Lung (tissue), 12 donors: ENCODE measurements around the gene DLST. TPM values are rescaled to one million over a fixed set of nuclear protein-coding genes. Genes with fewer than 3 reads are reported as not detected.

Source experiments
- ATAC-seq: fragments of 200-7000 bp; cut with Tn5 transposase; one replicate; pipeline ENCODE4 v1.9.1; 2020; ENCODE audit warnings: moderate number of reproducible peaks; ENCODE audit not compliant: insufficient read depth, low FRiP score
- DNase-seq, 3 donors: peaks; one replicate each; pipeline ENCODE4 v3.0.0-alpha.2; 2013 to 2017
- H3K27ac ChIP-seq, 2 donors: one replicate each; pipeline ENCODE4 v1.5.1; 2013; ENCODE audit warnings: mild to moderate bottlenecking in 2 of 2, moderate library complexity in 2 of 2, control low read depth in 1 of 2, inconsistent platforms in 1 of 2, low read depth in 1 of 2, low read length in 1 of 2
- H3K27me3 ChIP-seq, 3 donors: one replicate each; pipeline ENCODE4 v1.5.1; 2013; ENCODE audit warnings: low read length in 2 of 3; ENCODE audit not compliant: control insufficient read depth in 3 of 3, insufficient read depth in 3 of 3
- H3K36me3 ChIP-seq, 4 donors: one replicate each; pipeline ENCODE4 v1.5.1; 2013; ENCODE audit warnings: low read length in 4 of 4, mild to moderate bottlenecking in 1 of 4, moderate library complexity in 1 of 4; ENCODE audit not compliant: control insufficient read depth in 4 of 4, insufficient read depth in 4 of 4
- H3K4me1 ChIP-seq, 5 donors: one replicate each; pipeline ENCODE4 v1.5.1; 2013; ENCODE audit warnings: low read length in 5 of 5, mild to moderate bottlenecking in 2 of 5, moderate library complexity in 1 of 5; ENCODE audit not compliant: control insufficient read depth in 5 of 5, insufficient read depth in 5 of 5
- H3K4me3 ChIP-seq: one replicate; pipeline ENCODE4 v1.5.1; 2013; ENCODE audit warnings: mild to moderate bottlenecking, control low read depth, moderate library complexity
- H3K9ac ChIP-seq, 2 donors: one replicate each; pipeline ENCODE4 v1.5.1; 2013; ENCODE audit warnings: low read length in 2 of 2, control low read depth in 1 of 2; ENCODE audit not compliant: insufficient read depth in 1 of 2
- H3K9me3 ChIP-seq, 4 donors: one replicate each; pipeline ENCODE4 v1.5.1; 2013; ENCODE audit warnings: low read length in 3 of 4, mild to moderate bottlenecking in 1 of 4, moderate library complexity in 1 of 4; ENCODE audit not compliant: control insufficient read depth in 4 of 4, insufficient read depth in 3 of 4
- WGBS, 2 donors: extraction: QIAGEN DNeasy Blood & Tissue Kit; methylation state at CpG; one replicate each; pipeline ENCODE4 v1.1.7; 2013; 5-methylcytosine and 5-hydroxymethylcytosine counted together
- polyA plus RNA-seq, 2 donors: library from polyadenylated mRNA; stranded (reverse); fragments of 200-250 nt; gene quantifications; one replicate each; pipeline ENCODE4 v1.2.1, GENCODE V29; 2013
- total RNA-seq, 2 donors: library from RNA; depleted of rRNA in 1 of 2; stranded (reverse); fragments of >200 nt in 1 of 2; gene quantifications; one replicate each; pipeline ENCODE4 v1.2.1, GENCODE V29; 2014 to 2021
- TF ChIP-seq, protein P1 (sequence below): IDR thresholded peaks from 2 replicates; pipeline ENCODE4 v1.5.1; 2012; ENCODE audit warnings: mild to moderate bottlenecking; ENCODE audit errors: control extremely low read depth, extremely low read depth
- donor health status: control.
- donor health status: control.
- donor health status: Bipolar disorder and iron deficiency.
- donor health status: healthy.
- donor health status: DM: yes; HTN: yes; CAD: no.

The DLST gene
- total and polyA plus RNA-seq, 4 donors: 37.3 to 79.1 (median 69.5) TPM

DNA sequence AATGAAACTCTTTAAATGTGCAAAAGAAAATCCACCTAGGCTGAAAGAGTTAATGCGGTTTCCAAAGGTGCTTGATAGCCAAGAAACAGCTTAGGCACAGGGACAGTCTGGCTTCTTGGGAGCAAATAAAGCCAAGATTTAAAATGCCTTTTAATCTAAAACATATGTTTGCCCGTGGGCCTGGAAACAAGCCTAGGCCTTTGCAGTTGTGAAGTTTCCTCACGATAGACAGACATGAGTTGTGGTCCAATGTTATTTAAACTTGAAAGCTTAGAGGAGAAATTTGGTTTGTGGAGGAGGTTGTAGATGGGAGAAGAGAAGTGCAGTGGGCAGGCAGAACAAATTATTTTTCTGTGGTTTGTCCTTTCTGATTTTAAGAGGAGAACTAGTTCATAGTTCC is 35.5 kb upstream of the DLST start:
- no peaks in the 10 kb centered on the region for H3K27me3 ChIP-seq
- no peak overlapping the region for H3K4me3 ChIP-seq
- ATAC-seq: no peak
- no peak overlapping the region for H3K9ac ChIP-seq
- no peaks in the 10 kb centered on the region for H3K36me3 ChIP-seq
- TF ChIP-seq, protein P1, sequence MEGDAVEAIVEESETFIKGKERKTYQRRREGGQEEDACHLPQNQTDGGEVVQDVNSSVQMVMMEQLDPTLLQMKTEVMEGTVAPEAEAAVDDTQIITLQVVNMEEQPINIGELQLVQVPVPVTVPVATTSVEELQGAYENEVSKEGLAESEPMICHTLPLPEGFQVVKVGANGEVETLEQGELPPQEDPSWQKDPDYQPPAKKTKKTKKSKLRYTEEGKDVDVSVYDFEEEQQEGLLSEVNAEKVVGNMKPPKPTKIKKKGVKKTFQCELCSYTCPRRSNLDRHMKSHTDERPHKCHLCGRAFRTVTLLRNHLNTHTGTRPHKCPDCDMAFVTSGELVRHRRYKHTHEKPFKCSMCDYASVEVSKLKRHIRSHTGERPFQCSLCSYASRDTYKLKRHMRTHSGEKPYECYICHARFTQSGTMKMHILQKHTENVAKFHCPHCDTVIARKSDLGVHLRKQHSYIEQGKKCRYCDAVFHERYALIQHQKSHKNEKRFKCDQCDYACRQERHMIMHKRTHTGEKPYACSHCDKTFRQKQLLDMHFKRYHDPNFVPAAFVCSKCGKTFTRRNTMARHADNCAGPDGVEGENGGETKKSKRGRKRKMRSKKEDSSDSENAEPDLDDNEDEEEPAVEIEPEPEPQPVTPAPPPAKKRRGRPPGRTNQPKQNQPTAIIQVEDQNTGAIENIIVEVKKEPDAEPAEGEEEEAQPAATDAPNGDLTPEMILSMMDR: no peak
- 67 to 89% methylated on average over 3 of the region's 3 CpGs for WGBS, 2 donors
- peaks cover 0 to 4% (median 0%) of the 10 kb centered on the region in 5 donors for H3K4me1 ChIP-seq
- H3K9me3 ChIP-seq: no peaks in the 10 kb centered on the region
- no peak overlapping the region for H3K27ac ChIP-seq
- no peak for DNase-seq

DNA sequence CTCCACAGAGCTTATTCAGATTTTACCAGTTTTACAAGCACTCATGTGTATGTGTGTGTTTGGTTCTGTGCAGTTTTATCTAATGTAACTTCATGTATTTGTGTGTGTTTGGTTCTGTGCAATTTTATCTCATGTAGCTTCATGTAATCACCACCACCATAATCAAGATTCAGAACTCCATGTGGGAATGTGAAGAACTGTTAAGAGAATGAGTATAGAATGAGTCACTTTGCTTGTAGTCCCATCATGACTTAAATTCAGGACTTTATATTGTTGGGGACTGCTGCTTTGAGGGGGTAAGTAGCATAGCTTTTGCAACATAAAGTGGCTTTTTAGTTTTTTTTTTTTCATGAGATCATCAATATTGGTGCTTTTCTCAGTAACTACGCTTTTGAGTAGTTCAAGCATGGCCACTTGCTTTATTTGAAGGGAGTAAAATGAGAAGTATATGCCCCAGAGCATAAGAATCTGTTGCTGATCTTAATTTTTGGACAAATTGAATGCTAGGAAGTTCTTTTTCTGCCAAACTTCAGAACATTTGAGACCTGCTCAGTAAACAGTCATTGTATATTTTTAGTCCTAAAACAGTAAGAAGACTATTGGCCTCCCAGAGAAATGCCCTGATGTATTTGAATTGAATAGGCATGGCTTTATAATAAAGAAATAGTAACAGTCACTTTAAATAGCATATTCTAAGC is 34.6 kb upstream of the DLST start:
- ATAC-seq (no peak), DNase-seq (no peak)
- TF ChIP-seq, protein P1: no peak
- Histone ChIP-seq H3K36me3 (no peaks in the 10 kb centered on the region), H3K9ac (no peak overlapping the region), H3K4me1 (peaks cover 0 to 4% (median 0%) of the 10 kb centered on the region in 5 donors), H3K4me3 (no peak overlapping the region), H3K27ac (no peak overlapping the region), H3K9me3 (no peaks in the 10 kb centered on the region), H3K27me3 (no peaks in the 10 kb centered on the region)
- 93 to 96% methylated on average over 1 of the region's 1 CpG for WGBS, 2 donors

DNA sequence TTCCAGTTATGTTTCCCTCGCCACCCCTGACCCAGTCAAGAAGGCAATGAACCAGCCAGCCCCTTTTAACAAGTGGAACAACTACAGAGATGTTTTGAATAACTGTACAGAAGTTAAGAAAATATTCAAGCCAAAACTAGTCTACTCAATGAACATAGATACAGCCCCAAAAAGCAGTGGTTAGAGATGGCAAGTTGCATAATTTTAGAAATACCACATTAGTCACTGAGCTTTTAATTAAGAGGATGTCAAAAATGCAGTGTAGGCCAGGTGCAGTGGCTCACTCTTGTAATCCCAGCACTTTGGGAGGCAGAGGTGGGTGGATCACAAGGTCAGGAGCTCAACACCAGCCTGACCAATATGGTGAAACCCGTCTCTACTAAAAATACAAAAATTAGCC is 32.9 kb upstream of the DLST start:
- TF ChIP-seq, protein P1: no peak
- Histone ChIP-seq H3K4me3 (no peak overlapping the region), H3K9me3 (no peaks in the 10 kb centered on the region), H3K27ac (no peak overlapping the region), H3K9ac (no peak overlapping the region), H3K36me3 (no peaks in the 10 kb centered on the region), H3K4me1 (peaks cover 0 to 8% (median 4%) of the 10 kb centered on the region in 5 donors), H3K27me3 (no peaks in the 10 kb centered on the region)
- 84 to 86% methylated on average over 2 of the region's 2 CpGs for WGBS, 2 donors
- no peak for DNase-seq
- ATAC-seq: no peak
